Activated T-helper 17 cell treated with anti-CD3 and anti-CD28 coated beads, Interleukin-2, amount 50 U/mL, for 72 hours (primary cell): ENCODE results near the gene AKAP13. TPM values are rescaled to one million over a fixed set of nuclear protein-coding genes. Genes with fewer than 3 reads are reported as not detected.
A peak's percentile ranks its signal among the peaks of the same experiment; 100 is the strongest.
"Not testable (repeated sequence)": the region's sequence is repeated elsewhere in the genome, so short reads cannot be mapped to it uniquely, and the experiment has no call there.

ENCODE experiments used
- ATAC-seq: fragments of 150-1000 bp; cut with Tn5 transposase; replicated peaks from 2 replicates; pipeline ENCODE4 v1.10.0; 2021; ENCODE audit warnings: mild to moderate bottlenecking, moderate library complexity
- H3K27ac Mint-ChIP-seq: one replicate; pipeline ENCODE4 v1.8.0; 2022; ENCODE audit warnings: mixed read lengths
- H3K27me3 Mint-ChIP-seq: one replicate; pipeline ENCODE4 v1.8.0; 2022; ENCODE audit warnings: mixed read lengths
- H3K36me3 Mint-ChIP-seq: one replicate; pipeline ENCODE4 v1.8.0; 2022; ENCODE audit warnings: low read depth, mild to moderate bottlenecking, mixed read lengths
- H3K4me1 Mint-ChIP-seq: one replicate; pipeline ENCODE4 v1.8.0; 2022; ENCODE audit warnings: mixed read lengths
- H3K4me3 Mint-ChIP-seq: one replicate; pipeline ENCODE4 v1.8.0; 2022; ENCODE audit warnings: mild to moderate bottlenecking, mixed read lengths
- H3K9me3 Mint-ChIP-seq: one replicate; pipeline ENCODE4 v1.8.0; 2022; ENCODE audit warnings: mixed read lengths
- total RNA-seq, 2 donors: library from RNA; stranded (reverse); gene quantifications; one replicate each; pipeline ENCODE4 v1.2.3, GENCODE V29; 2022

Gene AKAP13
- total RNA-seq, 2 donors from 2014 or later, result 95.9 to 152 TPM

DNA sequence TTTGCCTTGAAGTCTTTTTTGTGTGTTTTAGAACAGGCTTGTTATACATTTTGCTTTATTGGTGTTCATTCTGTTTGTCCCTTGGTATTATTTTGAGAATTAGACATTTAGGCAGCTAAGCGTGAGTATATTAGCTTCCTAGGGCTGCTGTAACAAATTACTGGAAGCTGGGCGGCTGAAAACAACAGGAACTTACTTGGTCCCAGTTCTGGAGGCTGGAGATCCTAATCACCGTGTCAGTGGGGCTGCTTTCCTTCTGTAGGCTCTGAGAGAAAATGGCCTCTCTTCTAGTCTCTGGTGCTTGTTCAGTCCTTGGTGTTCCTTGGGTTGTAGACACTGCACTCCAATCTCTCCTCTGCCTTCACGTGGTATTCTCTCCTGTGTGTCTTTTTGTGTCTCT lies 272.1 kb downstream of the AKAP13 start:
- Mint-ChIP-seq H3K27me3 (no peaks in the 10 kb centered on the region), H3K4me1 (peaks cover 15% of the 10 kb centered on the region), H3K9me3 (no peaks in the 10 kb centered on the region), H3K4me3 (no peak overlapping the region), H3K27ac (peak overlapping the region; percentile 4), H3K36me3 (peaks cover 86% of the 10 kb centered on the region)
- no peak for ATAC-seq

DNA sequence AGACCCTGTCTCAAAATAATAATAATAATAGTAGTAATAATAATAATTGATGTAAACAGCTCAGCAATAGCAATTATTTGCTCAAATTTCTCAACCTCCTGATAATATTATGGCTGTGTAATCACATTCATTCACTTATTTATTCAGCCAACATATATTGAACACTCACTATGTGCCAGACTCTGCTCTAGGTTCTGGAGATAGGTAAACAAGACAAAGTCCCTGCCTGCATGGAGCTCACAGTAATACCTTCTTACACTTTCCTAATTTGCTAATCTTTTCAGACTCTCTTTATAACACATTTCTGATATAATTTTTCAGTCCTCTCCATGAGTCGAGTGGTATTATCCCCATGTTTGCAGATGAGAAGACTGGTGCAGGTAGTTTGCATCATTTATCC lies 276.7 kb downstream of the AKAP13 start:
- no peak for ATAC-seq
- no peaks in the 10 kb centered on the region for H3K9me3 Mint-ChIP-seq
- H3K4me1 Mint-ChIP-seq, result peaks cover 9% of the 10 kb centered on the region
- peaks cover 99% of the 10 kb centered on the region for H3K36me3 Mint-ChIP-seq
- H3K27me3 Mint-ChIP-seq, result no peaks in the 10 kb centered on the region
- H3K4me3 Mint-ChIP-seq, result no peak overlapping the region
- no peak overlapping the region for H3K27ac Mint-ChIP-seq

- Mint-ChIP-seq H3K9me3 (no peaks in the 10 kb centered on the region), H3K4me3 (no peak overlapping the region), H3K27ac (no peak overlapping the region), H3K4me1 (peaks cover 4% of the 10 kb centered on the region), H3K27me3 (no peaks in the 10 kb centered on the region), H3K36me3 (peaks cover 99% of the 10 kb centered on the region)
- no peak for ATAC-seq
Observed at GRCh38 chr15:85658816-85659215, 278.4 kb downstream of the AKAP13 start.

GRCh38 chr15:85661859-85662258 lies 281.5 kb downstream of the AKAP13 start:
- H3K27ac Mint-ChIP-seq, result peak overlapping the region; percentile 72
- H3K4me1 Mint-ChIP-seq, result peaks cover 8% of the 10 kb centered on the region
- peaks cover 100% of the 10 kb centered on the region for H3K36me3 Mint-ChIP-seq
- H3K4me3 Mint-ChIP-seq, result no peak overlapping the region
- ATAC-seq, result no peak
- no peaks in the 10 kb centered on the region for H3K27me3 Mint-ChIP-seq
- H3K9me3 Mint-ChIP-seq, result peaks cover 3% of the 10 kb centered on the region

- peak overlapping the region; percentile 96 for H3K27ac Mint-ChIP-seq
- peaks cover 18% of the 10 kb centered on the region for H3K4me1 Mint-ChIP-seq
- H3K9me3 Mint-ChIP-seq, H3K27me3 Mint-ChIP-seq, ATAC-seq, H3K4me3 Mint-ChIP-seq: not testable (repeated sequence)
- peaks cover 97% of the 10 kb centered on the region for H3K36me3 Mint-ChIP-seq
Observed at GRCh38 chr15:85665677-85666076, 285.3 kb downstream of the AKAP13 start.

GRCh38 chr15:85667491-85668424 lies 287.4 kb downstream of the AKAP13 start:
- H3K36me3 Mint-ChIP-seq, result peaks cover 97% of the 10 kb centered on the region
- peaks cover 18% of the 10 kb centered on the region for H3K4me1 Mint-ChIP-seq
- peaks cover 3% of the 10 kb centered on the region for H3K9me3 Mint-ChIP-seq
- H3K27me3 Mint-ChIP-seq, result no peaks in the 10 kb centered on the region
- peak overlapping the region; percentile 61 for H3K4me3 Mint-ChIP-seq
- ATAC-seq, result peak; percentile 95
- H3K27ac Mint-ChIP-seq, result peak overlapping the region; percentile 96

GRCh38 chr15:85671156-85671555 lies 290.8 kb downstream of the AKAP13 start:
- peaks cover 95% of the 10 kb centered on the region for H3K36me3 Mint-ChIP-seq

GRCh38 chr15:85672332-85673084 lies 292.1 kb downstream of the AKAP13 start:
- no peaks in the 10 kb centered on the region for H3K9me3 Mint-ChIP-seq
- H3K27me3 Mint-ChIP-seq, result no peaks in the 10 kb centered on the region
- peak overlapping the region; percentile 12 for H3K4me3 Mint-ChIP-seq
- H3K36me3 Mint-ChIP-seq, result peaks cover 95% of the 10 kb centered on the region
- no peak for ATAC-seq
- peaks cover 19% of the 10 kb centered on the region for H3K4me1 Mint-ChIP-seq
- peak overlapping the region; percentile 81 for H3K27ac Mint-ChIP-seq

More at GRCh38 chr15:85671156-85671555, 290.8 kb downstream of the AKAP13 start:
- H3K9me3 Mint-ChIP-seq, result peaks cover 3% of the 10 kb centered on the region
- H3K4me1 Mint-ChIP-seq, result peaks cover 23% of the 10 kb centered on the region
- H3K27me3 Mint-ChIP-seq, result no peaks in the 10 kb centered on the region
- H3K27ac Mint-ChIP-seq, result peak overlapping the region; percentile 81
- H3K4me3 Mint-ChIP-seq, result no peak overlapping the region
- no peak for ATAC-seq

GRCh38 chr15:85673326-85673725 lies 292.9 kb downstream of the AKAP13 start:
- Mint-ChIP-seq H3K36me3 (peaks cover 95% of the 10 kb centered on the region), H3K9me3 (no peaks in the 10 kb centered on the region), H3K4me3 (peak overlapping the region; percentile 12), H3K4me1 (peaks cover 13% of the 10 kb centered on the region), H3K27ac (peak overlapping the region; percentile 81), H3K27me3 (no peaks in the 10 kb centered on the region)
- no peak for ATAC-seq

DNA sequence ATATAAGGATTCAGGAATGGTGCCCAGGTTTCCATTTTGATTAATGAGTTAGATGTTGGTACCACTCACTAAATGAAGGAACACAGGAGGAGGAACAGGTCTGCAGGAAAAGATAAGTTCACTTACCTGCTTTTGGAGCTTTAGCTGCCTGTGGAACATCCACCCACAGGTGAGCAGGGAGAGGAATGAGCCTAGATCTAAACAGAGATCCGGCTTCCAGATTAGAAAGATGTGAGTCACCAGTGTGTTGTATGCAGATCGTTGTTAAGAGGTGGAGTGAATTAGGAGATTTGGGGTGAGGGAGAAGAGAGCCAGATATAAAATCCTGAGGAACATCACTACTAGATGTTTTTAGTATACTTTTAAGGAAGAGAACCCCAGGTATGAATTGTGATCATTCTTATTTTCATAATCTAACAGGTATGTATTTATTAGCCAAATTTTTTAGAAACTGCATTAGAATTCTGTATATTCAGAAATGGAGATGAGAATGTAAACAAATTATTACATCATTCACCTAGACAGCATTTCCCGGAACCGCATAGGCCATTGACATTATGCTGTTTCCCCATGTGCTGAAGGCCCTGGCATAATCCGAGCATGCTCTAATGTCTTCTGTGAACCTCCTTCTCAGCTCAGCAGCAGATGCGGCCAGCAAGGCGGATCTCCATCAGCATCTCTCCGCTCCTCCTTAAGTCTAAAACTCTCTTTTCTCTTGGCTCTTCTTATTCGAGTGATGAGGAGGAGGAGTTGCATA lies 296.1 kb downstream of the AKAP13 start:
- H3K4me3 Mint-ChIP-seq, result no peak overlapping the region
- peaks cover 85% of the 10 kb centered on the region for H3K36me3 Mint-ChIP-seq
- no peaks in the 10 kb centered on the region for H3K27me3 Mint-ChIP-seq
- peaks cover 11% of the 10 kb centered on the region for H3K4me1 Mint-ChIP-seq
- no peaks in the 10 kb centered on the region for H3K9me3 Mint-ChIP-seq
- peak; percentile 56 for ATAC-seq
- peak overlapping the region; percentile 72 for H3K27ac Mint-ChIP-seq

GRCh38 chr15:85679231-85679630 lies 298.8 kb downstream of the AKAP13 start:
- Mint-ChIP-seq H3K9me3 (no peaks in the 10 kb centered on the region), H3K27ac (no peak overlapping the region), H3K4me3 (no peak overlapping the region), H3K4me1 (peaks cover 11% of the 10 kb centered on the region), H3K27me3 (no peaks in the 10 kb centered on the region), H3K36me3 (peaks cover 85% of the 10 kb centered on the region)
- no peak for ATAC-seq

- no peak for ATAC-seq
- Mint-ChIP-seq H3K36me3 (peaks cover 87% of the 10 kb centered on the region), H3K9me3 (no peaks in the 10 kb centered on the region), H3K4me3 (no peak overlapping the region), H3K27me3 (no peaks in the 10 kb centered on the region), H3K4me1 (peaks cover 3% of the 10 kb centered on the region), H3K27ac (peak overlapping the region; percentile 52)
Observed at GRCh38 chr15:85681386-85681785, 301.0 kb downstream of the AKAP13 start.

GRCh38 chr15:85684174-85684710 lies 303.8 kb downstream of the AKAP13 start:
- no peaks in the 10 kb centered on the region for H3K27me3 Mint-ChIP-seq
- no peaks in the 10 kb centered on the region for H3K9me3 Mint-ChIP-seq
- ATAC-seq, result no peak
- H3K4me1 Mint-ChIP-seq, result peaks cover 21% of the 10 kb centered on the region
- H3K27ac Mint-ChIP-seq, result peak overlapping the region; percentile 73
- H3K4me3 Mint-ChIP-seq, result no peak overlapping the region
- H3K36me3 Mint-ChIP-seq, result peaks cover 81% of the 10 kb centered on the region

- peaks cover 29% of the 10 kb centered on the region for H3K4me1 Mint-ChIP-seq
- peaks cover 81% of the 10 kb centered on the region for H3K36me3 Mint-ChIP-seq
- no peak overlapping the region for H3K4me3 Mint-ChIP-seq
- H3K9me3 Mint-ChIP-seq, result no peaks in the 10 kb centered on the region
- no peaks in the 10 kb centered on the region for H3K27me3 Mint-ChIP-seq
- H3K27ac Mint-ChIP-seq, result no peak overlapping the region
- ATAC-seq, result no peak
Observed at GRCh38 chr15:85685356-85685755, 305.0 kb downstream of the AKAP13 start.
